Measurements from ENCODE around the gene LCN10. TPM values are rescaled to one million over a fixed set of nuclear protein-coding genes. Genes with fewer than 3 reads are reported as not detected.

Gene LCN10
- polyA plus RNA-seq, 12 donors: 2.0 to 21.3 (median 7.1) TPM; not detected in 1

DNA sequence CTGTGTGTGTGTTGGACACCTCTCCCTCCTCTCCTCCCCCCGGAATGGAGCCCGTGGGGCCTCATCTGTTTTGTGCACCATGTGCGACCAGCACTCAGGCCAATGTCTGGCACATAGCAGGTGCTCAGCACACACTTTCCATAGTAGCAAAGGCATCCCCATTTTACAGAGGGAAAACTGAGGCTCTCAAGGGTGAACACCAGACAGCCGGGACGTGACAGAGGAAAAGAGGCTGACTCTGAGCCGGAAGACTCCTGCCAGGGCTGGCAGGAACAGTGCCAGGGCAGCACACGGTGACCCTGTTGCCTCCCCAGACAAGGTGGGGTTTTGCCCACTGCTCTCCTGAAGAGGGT lies 53.7 kb downstream of the LCN10 start:
- DNase-seq: no peak

- DNase-seq: no peak
Measured at GRCh38 chr9:136688274-136689107, 54.2 kb downstream of the LCN10 start.

Other genes with a start within 250 kb of the LCN10 start
- 10 to 100 TPM in 11 of 12 donors, not detected in 1; 18.0 to 47.5 (median 20.6) TPM for gene NOTCH1, start 196.9 kb downstream of the LCN10 start, polyA plus RNA-seq (ENCODE audit: insufficient read length in 12 of 12)
- gene EGFL7, start 80.0 kb downstream of the LCN10 start, polyA plus RNA-seq (ENCODE audit: insufficient read length in 12 of 12): 10 to 100 TPM in 11 of 12 donors, not detected in 1; 43.2 to 71.5 (median 49.6) TPM
- gene AGPAT2, start 55.5 kb downstream of the LCN10 start, polyA plus RNA-seq (ENCODE audit: insufficient read length in 12 of 12): 10 to 100 TPM in 6 of 12 donors, 1 to 10 TPM in 5, not detected in 1; 8.2 to 32.3 (median 10.1) TPM
- gene DIPK1B, start 30.4 kb downstream of the LCN10 start, polyA plus RNA-seq (ENCODE audit: insufficient read length in 12 of 12): 10 to 100 TPM in 10 of 12 donors, 1 to 10 TPM in 1, not detected in 1; 8.7 to 20.5 (median 14.0) TPM
- under 1 TPM in 2 of 12 donors, not detected in 10; 0.21 to 0.40 TPM for gene LCN6, start 5.6 kb upstream of the LCN10 start, polyA plus RNA-seq (ENCODE audit: insufficient read length in 12 of 12)
- 10 to 100 TPM in 1 of 12 donors, 1 to 10 TPM in 8, under 1 TPM in 1, not detected in 2; 0.48 to 10.9 (median 4.1) TPM for gene LCN8, start 15.3 kb upstream of the LCN10 start, polyA plus RNA-seq (ENCODE audit: insufficient read length in 12 of 12)
- gene LCN15, start 21.6 kb upstream of the LCN10 start, polyA plus RNA-seq (ENCODE audit: insufficient read length in 12 of 12): 1 to 10 TPM in 1 of 12 donors, under 1 TPM in 9, not detected in 2; 0.20 to 1.1 (median 0.44) TPM
- 100 to 1,000 TPM in 1 of 12 donors, 10 to 100 TPM in 10, not detected in 1; 26.7 to 128 (median 30.8) TPM for gene TMEM141, start 48.4 kb upstream of the LCN10 start, polyA plus RNA-seq (ENCODE audit: insufficient read length in 12 of 12)
- gene CCDC183, start 53.4 kb upstream of the LCN10 start, polyA plus RNA-seq (ENCODE audit: insufficient read length in 12 of 12): 1 to 10 TPM in 9 of 12 donors, under 1 TPM in 1, not detected in 2; 0.71 to 3.7 (median 2.7) TPM
- gene RABL6, start 65.0 kb upstream of the LCN10 start, polyA plus RNA-seq (ENCODE audit: insufficient read length in 12 of 12): 10 to 100 TPM in 11 of 12 donors, not detected in 1; 40.9 to 81.7 (median 48.7) TPM
- 1 to 10 TPM in 10 of 12 donors, under 1 TPM in 1, not detected in 1; 0.93 to 7.0 (median 1.5) TPM for gene AJM1, start 99.5 kb upstream of the LCN10 start, polyA plus RNA-seq (ENCODE audit: insufficient read length in 12 of 12)
- gene PHPT1, start 106.5 kb upstream of the LCN10 start, polyA plus RNA-seq (ENCODE audit: insufficient read length in 12 of 12): 100 to 1,000 TPM in 2 of 12 donors, 10 to 100 TPM in 9, not detected in 1; 60.3 to 100 (median 73.7) TPM
- 100 to 1,000 TPM in 1 of 12 donors, 1 to 10 TPM in 10, not detected in 1; 2.7 to 131 (median 3.9) TPM for gene MAMDC4, start 109.4 kb upstream of the LCN10 start, polyA plus RNA-seq (ENCODE audit: insufficient read length in 12 of 12)
- 100 to 1,000 TPM in 11 of 12 donors, not detected in 1; 262 to 391 (median 299) TPM for gene EDF1, start 123.4 kb upstream of the LCN10 start, polyA plus RNA-seq (ENCODE audit: insufficient read length in 12 of 12)
- gene TRAF2, start 143.6 kb upstream of the LCN10 start, polyA plus RNA-seq (ENCODE audit: insufficient read length in 12 of 12): 10 to 100 TPM in 5 of 12 donors, 1 to 10 TPM in 6, not detected in 1; 7.1 to 15.5 (median 9.1) TPM
- gene FBXW5, start 201.8 kb upstream of the LCN10 start, polyA plus RNA-seq (ENCODE audit: insufficient read length in 12 of 12): 10 to 100 TPM in 11 of 12 donors, not detected in 1; 26.2 to 46.7 (median 30.6) TPM
- gene C8G, start 202.3 kb upstream of the LCN10 start, polyA plus RNA-seq (ENCODE audit: insufficient read length in 12 of 12): 1 to 10 TPM in 1 of 12 donors, under 1 TPM in 7, not detected in 4; 0.27 to 1.2 (median 0.48) TPM
- gene LCN12, start 209.3 kb upstream of the LCN10 start, polyA plus RNA-seq (ENCODE audit: insufficient read length in 12 of 12): 1 to 10 TPM in 5 of 12 donors, under 1 TPM in 4, not detected in 3; 0.23 to 1.4 (median 1.1) TPM
- 10 to 100 TPM in 6 of 12 donors, 1 to 10 TPM in 4, not detected in 2; 5.3 to 30.3 (median 13.6) TPM for gene PTGDS, start 234.6 kb upstream of the LCN10 start, polyA plus RNA-seq (ENCODE audit: insufficient read length in 12 of 12)
- gene LCNL1, start 240.1 kb upstream of the LCN10 start, polyA plus RNA-seq (ENCODE audit: insufficient read length in 12 of 12): under 1 TPM in 10 of 12 donors, not detected in 2; 0.19 to 0.74 (median 0.54) TPM
- gene PAXX, start 249.5 kb upstream of the LCN10 start, polyA plus RNA-seq (ENCODE audit: insufficient read length in 12 of 12): 10 to 100 TPM in 11 of 12 donors, not detected in 1; 15.5 to 51.6 (median 19.6) TPM